ENCODE results near the gene ERMARD.

The ERMARD gene

DNA sequence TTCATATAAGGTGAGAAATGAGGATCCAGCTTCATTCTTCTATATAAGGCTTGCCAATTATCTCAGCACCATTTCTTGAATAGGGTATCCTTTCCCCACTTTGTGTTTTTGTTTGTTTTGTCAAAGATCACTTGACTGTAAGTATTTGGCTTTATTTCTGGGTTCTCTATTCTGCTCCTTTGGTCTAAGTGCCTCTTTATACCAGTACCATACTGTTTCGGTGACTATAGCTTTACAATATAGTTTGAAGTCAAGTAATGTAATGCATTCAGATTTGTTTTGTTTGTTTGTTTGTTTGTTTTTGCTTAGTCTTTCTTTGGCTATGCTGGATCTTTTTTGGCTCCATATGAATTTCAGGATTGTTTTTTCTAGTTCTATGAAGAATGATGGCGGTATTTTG lies 64.6 kb downstream of the ERMARD start:
- H3F3A ChIP-seq (ENCODE audit: insufficient read depth, low read length): no peaks in the 10 kb centered on the region
- no peak overlapping the region for H3K4me2 ChIP-seq (ENCODE audit: low read depth, low read length)
- H3K4me1 ChIP-seq (ENCODE audit: low read length): no peaks in the 10 kb centered on the region
- no peaks in the 10 kb centered on the region for H3K79me2 ChIP-seq (ENCODE audit: low read length)
- no peak overlapping the region for H3K27ac ChIP-seq (ENCODE audit: low read length)
- no peak overlapping the region for H3K4me3 ChIP-seq (ENCODE audit: low read length)
- H4K20me1 ChIP-seq (ENCODE audit: insufficient read depth, low read length): no peaks in the 10 kb centered on the region
- TF ChIP-seq EZH2phosphoT487 (IDR thresholded peaks at IDR 0.05; ENCODE audit: low read length): no peak
- TF ChIP-seq EZH2 (optimal IDR thresholded peaks at IDR 0.05; ENCODE audit: low read depth, low read length): no peak
- TF ChIP-seq, protein P1, sequence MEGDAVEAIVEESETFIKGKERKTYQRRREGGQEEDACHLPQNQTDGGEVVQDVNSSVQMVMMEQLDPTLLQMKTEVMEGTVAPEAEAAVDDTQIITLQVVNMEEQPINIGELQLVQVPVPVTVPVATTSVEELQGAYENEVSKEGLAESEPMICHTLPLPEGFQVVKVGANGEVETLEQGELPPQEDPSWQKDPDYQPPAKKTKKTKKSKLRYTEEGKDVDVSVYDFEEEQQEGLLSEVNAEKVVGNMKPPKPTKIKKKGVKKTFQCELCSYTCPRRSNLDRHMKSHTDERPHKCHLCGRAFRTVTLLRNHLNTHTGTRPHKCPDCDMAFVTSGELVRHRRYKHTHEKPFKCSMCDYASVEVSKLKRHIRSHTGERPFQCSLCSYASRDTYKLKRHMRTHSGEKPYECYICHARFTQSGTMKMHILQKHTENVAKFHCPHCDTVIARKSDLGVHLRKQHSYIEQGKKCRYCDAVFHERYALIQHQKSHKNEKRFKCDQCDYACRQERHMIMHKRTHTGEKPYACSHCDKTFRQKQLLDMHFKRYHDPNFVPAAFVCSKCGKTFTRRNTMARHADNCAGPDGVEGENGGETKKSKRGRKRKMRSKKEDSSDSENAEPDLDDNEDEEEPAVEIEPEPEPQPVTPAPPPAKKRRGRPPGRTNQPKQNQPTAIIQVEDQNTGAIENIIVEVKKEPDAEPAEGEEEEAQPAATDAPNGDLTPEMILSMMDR (IDR thresholded peaks at IDR 0.05; ENCODE audit: low read length): no peak
- H3K9me3 ChIP-seq (replicated peaks; ENCODE audit: insufficient read depth, low read length): no peaks in the 10 kb centered on the region
- no peak overlapping the region for H2AFZ ChIP-seq (ENCODE audit: low read length)
- no peaks in the 10 kb centered on the region for H3K36me3 ChIP-seq (replicated peaks; ENCODE audit: insufficient read depth, low read length)
- no peak for DNase-seq
- H3K9ac ChIP-seq (ENCODE audit: low read length): no peak overlapping the region
- no peaks in the 10 kb centered on the region for H3K9me2 ChIP-seq (replicated peaks; ENCODE audit: insufficient read depth, low read length)
- H3K27me3 ChIP-seq (replicated peaks; ENCODE audit: insufficient read depth, low read length): no peaks in the 10 kb centered on the region

DNA sequence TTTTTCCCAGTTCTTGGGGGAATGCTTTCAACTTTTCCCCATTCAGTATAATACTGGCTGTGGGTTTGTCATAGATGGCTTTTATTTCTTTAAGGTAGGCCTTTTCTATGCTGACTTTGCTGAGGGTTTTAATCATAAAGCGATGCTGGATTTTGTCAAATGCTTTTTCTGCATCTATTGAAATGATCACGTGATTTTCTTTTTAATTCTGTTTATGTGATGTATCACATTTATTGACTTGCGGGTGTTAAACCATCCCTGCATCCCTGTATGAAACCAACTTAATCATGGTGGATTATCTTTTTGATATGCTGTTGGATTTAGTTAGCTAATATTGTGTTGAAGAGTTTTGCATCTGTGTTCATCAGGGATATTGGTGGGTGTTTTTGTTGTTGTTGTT lies 65.6 kb downstream of the ERMARD start:
- Histone ChIP-seq H3K4me2 (ENCODE audit: low read depth, low read length) (no peak overlapping the region), H3K9ac (ENCODE audit: low read length) (no peak overlapping the region), H3K9me3 (replicated peaks; ENCODE audit: insufficient read depth, low read length) (no peaks in the 10 kb centered on the region), H3K36me3 (replicated peaks; ENCODE audit: insufficient read depth, low read length) (no peaks in the 10 kb centered on the region), H2AFZ (ENCODE audit: low read length) (no peak overlapping the region), H3K9me2 (replicated peaks; ENCODE audit: insufficient read depth, low read length) (no peaks in the 10 kb centered on the region), H3K79me2 (ENCODE audit: low read length) (no peaks in the 10 kb centered on the region), H3K27ac (ENCODE audit: low read length) (no peak overlapping the region), H3F3A (ENCODE audit: insufficient read depth, low read length) (no peaks in the 10 kb centered on the region), H4K20me1 (ENCODE audit: insufficient read depth, low read length) (no peaks in the 10 kb centered on the region), H3K27me3 (replicated peaks; ENCODE audit: insufficient read depth, low read length) (no peaks in the 10 kb centered on the region), H3K4me1 (ENCODE audit: low read length) (no peaks in the 10 kb centered on the region), H3K4me3 (ENCODE audit: low read length) (no peak overlapping the region)
- no peak for DNase-seq
- TF ChIP-seq EZH2phosphoT487 (IDR thresholded peaks at IDR 0.05; ENCODE audit: low read length): no peak
- no peak for TF ChIP-seq EZH2 (optimal IDR thresholded peaks at IDR 0.05; ENCODE audit: low read depth, low read length)
- TF ChIP-seq, protein P1 (IDR thresholded peaks at IDR 0.05; ENCODE audit: low read length): no peak

DNA sequence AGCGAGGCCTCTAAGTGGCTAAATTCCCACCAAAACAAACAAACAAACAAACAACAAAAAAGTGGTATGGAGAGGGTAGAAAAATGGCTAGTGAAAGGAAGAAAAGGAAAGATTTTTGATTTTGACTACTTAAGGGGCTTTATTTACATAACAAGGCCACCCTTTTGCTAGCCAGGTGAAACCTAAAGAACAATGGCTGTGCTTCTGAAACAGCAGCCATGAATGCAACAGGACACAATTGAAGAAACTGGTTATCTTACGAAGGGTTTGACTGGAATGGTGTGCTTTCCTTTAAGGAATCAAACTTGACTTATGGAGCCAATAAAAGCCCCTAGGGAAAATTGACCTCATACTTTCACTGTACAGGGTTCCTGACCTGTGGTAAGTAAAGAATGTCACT lies 68.9 kb downstream of the ERMARD start:
- no peak overlapping the region for H3K9ac ChIP-seq (ENCODE audit: low read length)
- no peak overlapping the region for H3K4me3 ChIP-seq (ENCODE audit: low read length)
- H3K4me1 ChIP-seq (ENCODE audit: low read length): no peaks in the 10 kb centered on the region
- no peaks in the 10 kb centered on the region for H3K9me2 ChIP-seq (replicated peaks; ENCODE audit: insufficient read depth, low read length)
- no peaks in the 10 kb centered on the region for H3K79me2 ChIP-seq (ENCODE audit: low read length)
- TF ChIP-seq EZH2 (optimal IDR thresholded peaks at IDR 0.05; ENCODE audit: low read depth, low read length) (no peak), EZH2phosphoT487 (IDR thresholded peaks at IDR 0.05; ENCODE audit: low read length) (no peak)
- TF ChIP-seq, protein P1 (IDR thresholded peaks at IDR 0.05; ENCODE audit: low read length): no peak
- no peaks in the 10 kb centered on the region for H4K20me1 ChIP-seq (ENCODE audit: insufficient read depth, low read length)
- no peaks in the 10 kb centered on the region for H3K27me3 ChIP-seq (replicated peaks; ENCODE audit: insufficient read depth, low read length)
- no peaks in the 10 kb centered on the region for H3K36me3 ChIP-seq (replicated peaks; ENCODE audit: insufficient read depth, low read length)
- H2AFZ ChIP-seq (ENCODE audit: low read length): no peak overlapping the region
- no peak overlapping the region for H3K4me2 ChIP-seq (ENCODE audit: low read depth, low read length)
- H3K27ac ChIP-seq (ENCODE audit: low read length): no peak overlapping the region
- no peaks in the 10 kb centered on the region for H3K9me3 ChIP-seq (replicated peaks; ENCODE audit: insufficient read depth, low read length)
- H3F3A ChIP-seq (ENCODE audit: insufficient read depth, low read length): no peaks in the 10 kb centered on the region
- no peak for DNase-seq

All from MM.1S (cell line).